Skeletal muscle tissue (tissue), 4 donors: Measurements from ENCODE around the gene BCL2L12. TPM values are rescaled to one million over a fixed set of nuclear protein-coding genes. Genes with fewer than 3 reads are reported as not detected.

Source experiments
- H3K27ac ChIP-seq: one replicate; pipeline ENCODE4 v1.7.0; 2013; ENCODE audit warnings: mild to moderate bottlenecking, low read depth, low read length, inconsistent platforms
- H3K27me3 ChIP-seq, 3 donors: one replicate each; pipeline ENCODE4 v1.7.0; 2013; ENCODE audit warnings: low read length in 3 of 3; ENCODE audit not compliant: control insufficient read depth in 3 of 3, insufficient read depth in 3 of 3
- H3K36me3 ChIP-seq, 3 donors: one replicate each; pipeline ENCODE4 v1.7.0; 2013; ENCODE audit warnings: low read length in 3 of 3; ENCODE audit not compliant: control insufficient read depth in 3 of 3, insufficient read depth in 3 of 3
- H3K4me1 ChIP-seq, 3 donors: one replicate each; pipeline ENCODE4 v1.7.0; 2013; ENCODE audit warnings: low read length in 3 of 3, mild to moderate bottlenecking in 3 of 3; ENCODE audit not compliant: control insufficient read depth in 3 of 3, insufficient read depth in 3 of 3
- H3K4me3 ChIP-seq, 3 donors: one replicate each; pipeline ENCODE4 v1.7.0; 2013; ENCODE audit warnings: low read length in 3 of 3
- H3K9ac ChIP-seq, 3 donors: one replicate each; pipeline ENCODE4 v1.7.0; 2013; ENCODE audit warnings: low read length in 3 of 3, mild to moderate bottlenecking in 3 of 3, moderate library complexity in 2 of 3, low read depth in 1 of 3
- H3K9me3 ChIP-seq, 3 donors: one replicate each; pipeline ENCODE4 v1.7.0; 2013; ENCODE audit warnings: low read length in 3 of 3; ENCODE audit not compliant: control insufficient read depth in 3 of 3
- total RNA-seq: library from RNA; depleted of rRNA; stranded (reverse); fragments of >200 nt; gene quantifications from one replicate; pipeline ENCODE4 v1.2.3, GENCODE V29; 2014
- donor health status: Osteomylitis.

Gene BCL2L12
- total RNA-seq, 1 donor from 2014 or later, result 4.7 TPM

DNA sequence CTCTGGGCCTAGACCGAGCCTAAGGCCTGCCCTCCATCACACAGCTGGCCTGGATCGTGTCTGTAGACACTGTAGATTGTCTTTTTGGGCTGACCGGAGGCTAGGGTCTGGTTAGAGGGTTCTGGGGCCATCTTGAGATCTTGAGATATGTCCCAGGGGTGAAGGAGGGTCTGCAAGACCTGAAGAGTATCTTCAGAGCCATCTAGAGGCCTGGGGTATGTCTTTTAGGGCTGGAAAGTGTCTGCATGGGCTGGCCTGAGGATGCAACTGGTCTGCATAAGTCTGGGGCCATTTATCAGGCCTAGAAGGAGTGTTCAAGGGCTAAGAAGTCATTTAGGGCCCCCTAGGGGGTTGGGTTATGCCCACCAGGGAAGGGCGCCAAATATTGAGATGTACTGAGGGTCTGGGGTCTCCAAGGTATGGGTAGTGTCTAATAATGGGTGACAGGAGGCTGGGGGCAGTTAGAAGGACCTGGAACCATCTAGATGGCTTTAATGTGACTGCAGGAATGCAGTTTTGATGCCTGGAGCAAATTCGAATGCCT, 23.2 kb upstream of the BCL2L12 start:
- H3K9ac ChIP-seq, result peak overlapping the region; percentile 98 to 99 (median 99)
- H3K36me3 ChIP-seq, result peaks cover 16 to 24% (median 23%) of the 10 kb centered on the region in 3 donors
- peak overlapping the region; percentile 95 to 99 (median 97) for H3K4me3 ChIP-seq
- no peaks in the 10 kb centered on the region for H3K27me3 ChIP-seq
- peaks cover 38 to 43% (median 38%) of the 10 kb centered on the region in 3 donors for H3K4me1 ChIP-seq
- no peaks in the 10 kb centered on the region for H3K9me3 ChIP-seq
- peak overlapping the region; percentile 100 for H3K27ac ChIP-seq

DNA sequence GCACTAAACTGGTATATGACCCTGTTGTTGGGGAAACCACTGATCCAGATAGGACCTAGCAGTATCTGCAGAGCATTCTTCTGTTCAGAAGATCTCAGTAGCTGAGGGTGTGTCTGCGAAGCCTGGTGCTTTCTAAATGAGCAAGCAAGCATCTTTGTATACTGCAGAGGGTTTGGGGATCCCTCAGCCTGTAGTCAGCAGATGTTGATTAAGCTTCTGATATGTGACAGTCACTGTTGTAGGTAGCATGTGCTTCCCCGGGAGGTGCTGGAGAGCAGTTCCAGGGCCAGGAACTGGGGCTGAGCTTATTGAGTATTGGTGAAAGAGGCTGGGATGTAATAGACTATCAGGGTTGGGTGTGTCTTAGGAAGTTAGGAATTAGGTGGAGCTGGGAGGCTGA, 22.3 kb upstream of the BCL2L12 start:
- peaks cover 32 to 39% (median 39%) of the 10 kb centered on the region in 3 donors for H3K4me1 ChIP-seq
- no peaks in the 10 kb centered on the region for H3K9me3 ChIP-seq
- peak overlapping the region; percentile 22 to 99 (median 95) for H3K4me3 ChIP-seq
- no peaks in the 10 kb centered on the region for H3K27me3 ChIP-seq
- H3K36me3 ChIP-seq, result peaks cover 16 to 27% (median 25%) of the 10 kb centered on the region in 3 donors
- H3K9ac ChIP-seq, result peak overlapping the region; percentile 98 to 99 (median 99)
- no peak overlapping the region for H3K27ac ChIP-seq

DNA sequence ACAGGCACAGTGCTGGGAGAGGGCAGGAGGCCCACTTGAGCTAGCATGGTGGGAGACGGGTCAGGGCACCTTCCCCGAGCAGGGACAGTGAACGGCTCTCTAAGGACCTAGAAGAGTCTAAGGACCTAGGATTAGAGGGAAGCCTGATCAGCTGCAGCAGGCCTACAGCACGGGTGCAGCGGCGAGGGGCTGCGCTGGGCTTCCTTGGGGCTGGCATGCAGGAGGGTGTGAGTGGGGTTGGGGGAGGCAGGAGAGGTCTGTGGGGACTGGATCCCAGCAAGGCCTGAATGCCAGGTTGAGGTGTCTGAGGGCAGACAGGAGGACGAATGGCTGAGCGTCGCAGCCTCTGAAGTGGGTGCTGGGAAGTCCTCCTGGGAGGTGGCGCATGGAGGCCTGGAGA, 20.1 kb upstream of the BCL2L12 start:
- no peak overlapping the region for H3K9ac ChIP-seq
- H3K4me3 ChIP-seq, result no peak overlapping the region
- H3K4me1 ChIP-seq, result peaks cover 26 to 36% (median 34%) of the 10 kb centered on the region in 3 donors
- H3K27me3 ChIP-seq, result no peaks in the 10 kb centered on the region
- H3K27ac ChIP-seq, result no peak overlapping the region
- peaks cover 34 to 43% (median 38%) of the 10 kb centered on the region in 3 donors for H3K36me3 ChIP-seq
- no peaks in the 10 kb centered on the region for H3K9me3 ChIP-seq

DNA sequence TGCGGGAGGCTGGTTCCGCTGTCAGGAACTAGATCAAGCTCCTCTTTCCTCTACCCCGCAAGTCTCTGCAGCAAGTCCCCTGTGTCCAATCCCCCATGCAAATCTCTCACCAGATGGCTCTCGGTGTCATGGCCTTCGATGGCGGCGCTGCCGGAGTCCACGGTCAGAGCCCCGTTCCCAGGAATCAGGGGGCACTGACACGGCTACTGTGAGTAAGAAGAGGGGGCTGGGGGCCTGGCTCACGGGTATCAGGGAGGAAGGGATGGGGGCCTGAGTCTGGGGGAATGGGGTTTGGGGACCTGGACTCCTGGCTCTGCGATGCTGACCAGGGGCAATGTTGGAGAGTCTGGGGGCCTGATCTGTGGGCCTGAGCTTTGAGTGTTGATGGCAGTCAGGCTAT, 19.7 kb upstream of the BCL2L12 start:
- Histone ChIP-seq H3K4me1 (peaks cover 26 to 34% (median 30%) of the 10 kb centered on the region in 3 donors), H3K36me3 (peaks cover 34 to 45% (median 39%) of the 10 kb centered on the region in 3 donors), H3K27me3 (no peaks in the 10 kb centered on the region), H3K4me3 (no peak overlapping the region), H3K27ac (no peak overlapping the region), H3K9me3 (no peaks in the 10 kb centered on the region), H3K9ac (no peak overlapping the region)

DNA sequence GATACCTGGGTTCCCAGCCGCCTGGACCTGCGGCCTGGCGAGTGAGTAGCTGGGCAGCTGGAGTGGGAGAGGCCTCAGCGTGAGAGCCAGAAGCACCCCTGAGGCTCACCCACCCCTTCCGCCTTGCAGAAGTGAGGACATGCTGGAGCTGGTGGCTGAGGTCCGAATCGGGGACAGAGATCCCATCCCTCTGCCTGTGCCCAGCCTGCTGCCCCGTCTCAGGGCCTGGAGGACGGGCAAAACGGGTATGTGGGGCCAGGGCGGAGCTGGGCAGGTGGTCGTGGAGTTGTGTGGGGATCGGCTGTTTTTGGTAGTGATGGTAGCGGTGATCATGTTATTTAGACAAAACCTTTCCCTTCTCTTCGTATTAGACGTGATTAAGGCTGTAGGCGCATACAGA, 19.1 kb upstream of the BCL2L12 start:
- peaks cover 34 to 47% (median 39%) of the 10 kb centered on the region in 3 donors for H3K36me3 ChIP-seq
- H3K4me1 ChIP-seq, result peaks cover 22 to 30% (median 29%) of the 10 kb centered on the region in 3 donors
- no peak overlapping the region for H3K4me3 ChIP-seq
- no peak overlapping the region for H3K9ac ChIP-seq
- no peaks in the 10 kb centered on the region for H3K27me3 ChIP-seq
- no peaks in the 10 kb centered on the region for H3K9me3 ChIP-seq
- H3K27ac ChIP-seq, result no peak overlapping the region

DNA sequence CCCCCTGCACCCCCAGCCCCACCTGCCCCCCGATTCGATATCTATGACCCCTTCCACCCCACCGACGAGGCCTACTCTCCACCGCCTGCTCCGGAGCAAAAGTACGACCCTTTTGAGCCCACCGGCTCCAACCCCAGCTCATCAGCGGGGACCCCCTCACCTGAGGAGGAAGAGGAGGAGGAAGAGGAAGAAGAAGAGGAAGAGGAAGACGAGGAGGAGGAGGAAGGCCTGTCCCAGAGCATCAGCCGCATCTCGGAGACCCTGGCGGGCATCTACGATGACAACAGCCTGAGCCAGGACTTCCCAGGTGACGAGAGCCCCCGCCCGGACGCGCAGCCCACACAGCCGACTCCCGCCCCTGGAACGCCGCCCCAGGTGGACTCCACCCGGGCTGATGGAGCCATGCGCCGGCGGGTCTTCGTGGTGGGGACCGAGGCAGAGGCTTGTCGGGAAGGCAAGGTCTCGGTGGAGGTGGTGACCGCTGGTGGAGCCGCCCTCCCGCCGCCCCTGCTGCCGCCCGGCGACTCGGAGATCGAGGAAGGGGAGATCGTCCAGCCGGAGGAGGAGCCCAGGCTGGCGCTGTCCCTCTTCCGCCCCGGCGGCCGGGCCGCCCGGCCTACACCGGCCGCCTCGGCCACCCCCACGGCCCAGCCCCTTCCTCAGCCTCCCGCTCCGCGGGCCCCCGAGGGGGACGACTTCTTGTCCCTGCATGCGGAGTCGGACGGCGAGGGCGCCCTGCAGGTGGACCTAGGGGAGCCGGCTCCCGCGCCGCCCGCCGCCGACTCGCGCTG, 14.5 kb upstream of the BCL2L12 start:
- Histone ChIP-seq H3K27ac (no peak overlapping the region), H3K9me3 (no peaks in the 10 kb centered on the region), H3K27me3 (no peaks in the 10 kb centered on the region), H3K36me3 (peaks cover 62 to 64% (median 64%) of the 10 kb centered on the region in 3 donors), H3K4me1 (peaks cover 0 to 6% (median 4%) of the 10 kb centered on the region in 3 donors), H3K4me3 (no peak overlapping the region), H3K9ac (no peak overlapping the region)

DNA sequence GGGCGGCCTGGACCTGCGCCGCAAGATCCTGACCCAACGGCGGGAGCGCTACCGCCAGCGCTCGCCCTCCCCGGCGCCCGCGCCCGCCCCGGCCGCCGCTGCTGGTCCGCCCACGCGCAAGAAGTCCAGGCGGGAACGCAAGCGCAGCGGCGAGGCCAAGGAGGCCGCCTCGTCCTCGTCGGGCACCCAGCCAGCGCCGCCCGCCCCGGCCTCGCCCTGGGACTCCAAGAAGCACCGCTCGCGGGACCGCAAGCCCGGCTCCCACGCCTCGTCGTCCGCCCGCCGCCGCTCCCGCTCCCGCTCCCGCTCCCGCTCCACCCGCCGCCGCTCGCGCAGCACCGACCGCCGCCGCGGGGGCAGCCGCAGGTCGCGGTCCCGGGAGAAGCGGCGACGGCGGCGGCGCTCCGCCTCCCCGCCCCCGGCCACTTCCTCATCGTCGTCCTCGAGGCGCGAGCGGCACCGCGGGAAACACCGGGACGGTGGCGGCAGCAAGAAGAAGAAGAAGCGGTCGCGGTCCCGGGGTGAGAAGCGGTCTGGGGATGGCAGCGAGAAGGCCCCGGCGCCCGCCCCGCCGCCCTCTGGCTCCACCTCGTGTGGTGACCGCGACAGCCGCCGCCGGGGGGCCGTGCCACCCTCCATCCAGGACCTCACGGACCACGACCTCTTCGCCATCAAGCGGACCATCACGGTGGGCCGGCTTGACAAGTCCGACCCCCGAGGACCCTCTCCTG, 13.7 kb upstream of the BCL2L12 start:
- no peak overlapping the region for H3K4me3 ChIP-seq
- no peak overlapping the region for H3K27ac ChIP-seq
- H3K9me3 ChIP-seq, result no peaks in the 10 kb centered on the region
- H3K4me1 ChIP-seq, result peaks cover 0 to 6% (median 4%) of the 10 kb centered on the region in 3 donors
- H3K36me3 ChIP-seq, result peaks cover 62 to 64% (median 63%) of the 10 kb centered on the region in 3 donors
- no peak overlapping the region for H3K9ac ChIP-seq
- no peaks in the 10 kb centered on the region for H3K27me3 ChIP-seq

DNA sequence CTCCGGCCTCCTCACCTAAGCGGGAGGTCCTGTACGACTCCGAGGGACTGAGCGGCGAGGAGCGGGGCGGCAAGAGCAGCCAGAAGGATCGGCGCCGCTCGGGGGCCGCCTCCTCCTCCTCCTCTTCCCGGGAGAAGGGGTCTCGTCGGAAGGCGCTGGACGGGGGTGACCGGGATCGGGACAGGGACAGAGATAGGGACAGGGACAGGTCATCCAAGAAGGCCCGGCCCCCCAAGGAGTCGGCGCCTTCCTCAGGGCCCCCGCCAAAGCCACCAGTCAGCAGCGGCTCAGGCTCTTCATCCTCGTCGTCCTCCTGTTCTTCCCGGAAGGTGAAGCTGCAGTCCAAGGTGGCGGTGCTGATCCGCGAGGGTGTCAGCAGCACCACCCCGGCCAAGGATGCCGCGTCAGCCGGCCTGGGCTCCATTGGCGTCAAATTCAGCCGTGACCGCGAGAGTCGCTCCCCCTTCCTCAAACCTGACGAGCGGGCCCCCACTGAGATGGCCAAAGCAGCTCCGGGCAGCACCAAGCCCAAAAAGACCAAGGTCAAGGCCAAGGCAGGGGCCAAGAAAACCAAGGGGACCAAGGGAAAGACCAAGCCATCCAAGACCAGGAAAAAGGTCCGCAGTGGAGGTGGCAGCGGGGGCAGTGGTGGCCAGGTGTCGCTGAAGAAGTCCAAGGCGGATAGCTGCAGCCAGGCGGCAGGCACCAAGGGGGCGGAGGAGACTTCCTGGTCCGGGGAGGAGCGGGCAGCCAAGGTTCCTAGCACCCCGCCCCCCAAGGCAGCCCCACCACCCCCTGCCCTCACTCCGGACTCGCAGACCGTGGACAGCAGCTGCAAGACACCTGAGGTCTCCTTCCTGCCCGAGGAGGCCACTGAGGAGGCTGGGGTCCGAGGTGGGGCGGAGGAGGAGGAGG, 12.9 kb upstream of the BCL2L12 start:
- Histone ChIP-seq H3K4me1 (peaks cover 0 to 5% (median 0%) of the 10 kb centered on the region in 3 donors), H3K27ac (no peak overlapping the region), H3K9me3 (no peaks in the 10 kb centered on the region), H3K27me3 (no peaks in the 10 kb centered on the region), H3K4me3 (no peak overlapping the region), H3K36me3 (peaks cover 63 to 67% (median 63%) of the 10 kb centered on the region in 3 donors), H3K9ac (no peak overlapping the region)

DNA sequence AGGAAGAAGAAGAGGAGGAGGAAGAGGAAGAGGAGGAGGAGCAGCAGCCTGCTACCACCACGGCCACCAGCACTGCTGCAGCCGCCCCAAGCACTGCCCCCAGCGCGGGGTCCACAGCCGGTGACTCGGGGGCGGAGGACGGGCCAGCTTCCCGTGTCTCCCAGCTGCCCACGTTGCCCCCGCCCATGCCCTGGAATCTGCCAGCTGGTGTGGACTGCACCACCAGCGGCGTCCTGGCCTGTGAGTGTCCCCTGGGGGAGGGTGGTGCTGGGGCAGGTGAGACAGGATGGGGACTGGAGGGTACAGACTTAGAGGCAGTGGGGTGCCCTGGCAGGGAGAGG, 12.3 kb upstream of the BCL2L12 start:
- Histone ChIP-seq H3K27me3 (no peaks in the 10 kb centered on the region), H3K27ac (no peak overlapping the region), H3K9me3 (no peaks in the 10 kb centered on the region), H3K4me1 (peaks cover 0 to 4% (median 0%) of the 10 kb centered on the region in 3 donors), H3K36me3 (peaks cover 68 to 71% (median 68%) of the 10 kb centered on the region in 3 donors), H3K4me3 (no peak overlapping the region), H3K9ac (no peak overlapping the region)
